HG02938 (cell line): ENCODE measurements around the gene AK8.
"Not testable (repeated sequence)": the region's sequence is repeated elsewhere in the genome, so short reads cannot be mapped to it uniquely, and the experiment has no call there.

ENCODE experiments used
- ATAC-seq: cut with Tn5 transposase; IDR thresholded peaks from one replicate; pipeline ENCODE4 v1.9.1; 2021; ENCODE audit warnings: mild to moderate bottlenecking, moderate library complexity; ENCODE audit not compliant: unreplicated experiment

Gene AK8

DNA sequence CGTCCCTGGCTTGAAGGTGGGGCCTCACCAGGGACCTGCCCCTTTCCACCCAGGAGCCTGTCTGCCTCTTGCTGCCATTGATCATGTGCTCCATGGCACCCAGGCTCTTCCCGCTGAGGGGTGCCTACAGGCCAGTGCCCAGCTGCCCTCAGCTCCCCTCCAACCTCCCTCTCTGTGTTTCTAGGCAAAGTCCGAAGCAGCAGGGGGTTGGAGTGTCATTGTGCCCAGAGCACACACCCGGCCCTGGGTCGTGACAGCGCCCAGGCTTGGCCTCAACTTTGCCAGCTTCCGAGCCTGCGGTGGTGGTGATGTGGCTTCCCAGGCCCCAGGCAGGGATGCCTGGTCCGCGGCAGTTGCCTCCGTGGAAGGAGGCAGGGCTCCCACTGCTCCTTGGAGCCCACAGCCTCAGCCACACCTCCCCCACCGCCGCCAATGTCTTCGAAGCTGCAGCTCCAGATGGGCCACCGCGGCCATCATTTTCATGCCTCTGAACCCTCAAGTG is 155.5 kb downstream of the AK8 start:
- ATAC-seq: no peak

GRCh38 chr9:132721661-132722060 is 156.4 kb downstream of the AK8 start:
- ATAC-seq: no peak

GRCh38 chr9:132718381-132718928 is 159.6 kb downstream of the AK8 start:
- ATAC-seq: not testable (repeated sequence)

- ATAC-seq: no peak
Measured at GRCh38 chr9:132717326-132717945, 160.6 kb downstream of the AK8 start.

GRCh38 chr9:132716007-132716406 is 162.1 kb downstream of the AK8 start:
- no peak for ATAC-seq

- ATAC-seq: no peak
Measured at GRCh38 chr9:132712753-132713152, 165.3 kb downstream of the AK8 start.

DNA sequence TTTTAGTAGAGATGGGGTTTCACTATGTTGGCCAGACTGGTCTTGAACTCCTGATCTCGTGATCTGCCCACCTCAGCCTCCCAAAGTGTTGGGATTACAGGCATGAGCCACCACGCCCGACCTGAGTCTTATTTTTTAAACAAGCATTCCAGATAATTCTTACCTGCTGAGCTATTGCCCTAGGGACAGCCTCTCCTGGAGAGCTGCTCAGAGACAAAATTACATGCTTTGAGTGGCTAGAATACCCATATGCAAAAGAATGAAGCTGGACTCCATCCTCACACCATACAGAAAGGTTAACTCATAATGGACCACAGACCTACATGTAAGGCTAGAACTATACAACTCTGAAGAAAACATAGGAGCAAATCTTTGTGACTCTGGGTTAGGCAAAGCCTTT is 166.2 kb downstream of the AK8 start:
- ATAC-seq: no peak

- ATAC-seq: not testable (repeated sequence)
Measured at GRCh38 chr9:132711152-132711551, 166.9 kb downstream of the AK8 start.

GRCh38 chr9:132710333-132710732 is 167.8 kb downstream of the AK8 start:
- no peak for ATAC-seq

DNA sequence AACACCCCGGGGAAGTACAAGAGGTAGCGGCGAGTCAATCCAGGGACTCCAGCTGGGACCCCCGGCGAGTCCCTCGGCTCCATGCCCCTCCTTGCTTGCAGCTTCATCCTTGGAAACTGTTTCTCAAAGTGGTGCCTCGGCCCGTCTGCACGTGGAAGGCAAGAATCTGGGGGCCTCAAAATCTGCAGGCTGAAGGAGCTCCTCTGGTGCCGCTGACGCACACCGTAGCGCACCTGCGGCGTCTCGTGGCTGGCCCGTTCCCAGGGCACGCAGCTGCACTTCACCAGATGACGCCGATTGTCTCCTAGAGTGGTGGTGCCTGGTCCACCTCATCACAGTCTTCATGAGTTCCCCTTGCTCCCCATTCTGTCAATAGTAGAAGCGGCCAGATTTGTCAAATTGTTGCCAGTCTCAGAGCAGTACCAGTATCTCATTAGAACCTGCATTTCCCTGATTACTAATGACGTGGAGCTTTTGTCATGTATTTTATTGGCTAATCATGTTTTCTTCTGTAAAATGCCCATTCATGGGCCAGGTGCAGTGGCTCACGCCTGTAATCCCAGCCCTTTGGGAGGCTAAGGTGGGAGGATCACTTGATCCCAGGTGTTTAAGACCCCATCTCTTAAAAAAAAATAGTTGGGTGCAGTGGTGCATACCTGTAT is 169.2 kb downstream of the AK8 start:
- ATAC-seq: no peak

- ATAC-seq: no peak
Measured at GRCh38 chr9:132708239-132708638, 169.8 kb downstream of the AK8 start.

- no peak for ATAC-seq
Measured at GRCh38 chr9:132703336-132703735, 174.7 kb downstream of the AK8 start.

- no peak for ATAC-seq
Measured at GRCh38 chr9:132702254-132702653, 175.8 kb downstream of the AK8 start.

GRCh38 chr9:132699956-132700355 is 178.1 kb downstream of the AK8 start:
- ATAC-seq: no peak

DNA sequence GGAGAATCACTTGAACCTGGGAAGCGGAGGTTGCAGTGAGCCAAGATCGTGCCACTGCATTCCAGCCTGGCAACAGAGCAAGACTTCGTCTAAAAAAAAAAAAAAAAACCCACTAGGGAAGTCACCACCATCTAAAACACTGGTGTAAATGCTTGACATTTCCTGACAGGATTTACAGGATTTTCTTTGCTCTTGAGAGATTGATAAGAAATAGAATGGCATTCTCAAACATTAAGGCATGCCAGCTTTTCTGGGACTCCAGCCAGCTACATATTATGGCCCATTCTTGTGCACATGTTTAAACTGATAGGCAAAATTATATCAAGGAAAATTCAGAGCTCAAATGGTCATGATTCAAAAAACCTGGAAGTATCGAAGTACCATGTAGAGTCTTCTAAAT is 179.1 kb downstream of the AK8 start:
- no peak for ATAC-seq

GRCh38 chr9:132697230-132697629 is 180.9 kb downstream of the AK8 start:
- ATAC-seq: no peak

DNA sequence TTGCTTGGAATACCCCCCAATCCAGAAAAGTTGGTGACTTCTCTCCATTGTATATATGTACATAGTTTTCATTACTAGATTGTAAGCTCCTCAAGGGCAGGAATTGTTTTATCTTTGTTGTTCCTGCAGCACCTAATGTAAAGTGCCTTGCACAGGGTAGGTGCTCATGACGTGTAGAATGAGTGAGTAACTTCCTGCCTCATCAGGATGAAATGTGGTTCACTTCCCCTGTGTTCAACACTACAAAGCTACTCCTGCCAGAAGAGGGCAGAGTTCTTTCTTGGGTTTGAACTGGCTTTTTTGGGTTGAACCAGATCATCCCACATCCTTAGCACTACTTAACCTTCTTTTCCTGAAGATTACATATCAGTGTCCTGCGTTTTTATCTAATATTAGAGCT is 183.9 kb downstream of the AK8 start:
- ATAC-seq: no peak

DNA sequence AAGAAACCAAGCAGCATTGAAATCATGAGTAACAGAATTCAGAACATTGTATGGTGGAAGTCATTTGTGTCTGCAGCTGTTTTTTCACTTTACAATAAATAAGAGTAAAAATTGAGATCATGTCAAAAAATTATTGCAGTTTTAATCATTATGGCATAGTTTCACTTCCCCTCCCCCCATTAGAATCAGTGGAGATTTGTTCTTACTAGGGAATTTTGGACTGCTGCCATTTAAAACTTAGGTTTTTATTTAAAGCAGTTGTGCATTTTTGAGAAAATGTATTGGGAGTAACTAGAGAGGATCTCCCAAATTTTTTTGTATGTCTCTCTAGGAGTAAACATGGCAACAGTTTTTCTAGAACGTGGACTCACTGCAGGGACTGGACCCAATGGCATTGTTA is 187.4 kb downstream of the AK8 start:
- ATAC-seq: no peak

GRCh38 chr9:132683873-132684272 is 194.2 kb downstream of the AK8 start:
- no peak for ATAC-seq

DNA sequence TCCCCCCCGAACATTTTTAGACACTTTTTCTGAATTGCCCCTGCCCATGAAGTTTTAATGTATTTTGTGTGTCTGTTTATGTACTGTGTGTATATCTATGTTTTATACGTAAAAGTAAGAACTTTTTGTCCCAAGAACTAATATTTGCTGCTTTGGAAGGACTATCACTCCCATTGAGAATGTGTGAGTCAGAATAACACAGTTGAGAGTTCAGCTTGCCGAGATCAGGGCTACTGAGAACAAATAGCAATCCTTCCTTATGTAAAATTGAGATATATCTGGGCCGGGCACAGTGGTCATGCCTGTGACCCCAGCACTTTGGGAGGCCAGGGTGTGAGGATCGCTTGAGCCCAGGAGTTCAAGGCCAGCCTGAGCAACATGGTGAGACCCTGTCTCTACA is 196.5 kb downstream of the AK8 start:
- no peak for ATAC-seq

DNA sequence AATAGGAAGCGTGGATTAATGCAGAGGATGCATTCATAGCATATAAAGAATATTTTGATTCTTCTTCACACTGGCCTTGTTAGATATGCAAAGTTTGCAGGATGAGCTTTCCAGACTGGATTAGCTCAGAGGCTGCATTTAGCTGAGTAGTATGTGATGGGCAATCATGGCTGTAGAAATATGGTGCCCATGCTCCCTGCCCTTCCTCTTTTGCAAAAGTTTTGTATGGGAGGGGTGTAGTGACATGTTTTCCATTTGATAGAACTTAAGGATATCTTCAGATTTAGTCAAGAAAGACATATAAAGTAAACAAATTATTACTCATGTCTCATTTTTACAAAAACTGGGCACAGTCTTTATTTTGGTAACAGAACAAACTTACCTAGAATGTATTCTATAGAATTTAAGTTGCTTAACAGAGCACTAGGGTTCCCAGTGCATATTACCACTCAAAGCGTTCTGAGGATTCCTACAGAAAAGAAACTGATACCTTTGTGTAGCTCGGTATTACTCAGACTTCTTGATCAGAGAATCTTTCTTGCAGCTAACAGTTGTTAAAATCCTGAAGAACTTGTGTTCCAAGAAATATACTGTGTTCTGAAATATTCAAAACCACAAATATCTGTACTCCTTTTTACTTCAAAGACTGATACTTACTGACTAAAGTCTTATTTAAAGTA is 198.0 kb downstream of the AK8 start:
- ATAC-seq: no peak

DNA sequence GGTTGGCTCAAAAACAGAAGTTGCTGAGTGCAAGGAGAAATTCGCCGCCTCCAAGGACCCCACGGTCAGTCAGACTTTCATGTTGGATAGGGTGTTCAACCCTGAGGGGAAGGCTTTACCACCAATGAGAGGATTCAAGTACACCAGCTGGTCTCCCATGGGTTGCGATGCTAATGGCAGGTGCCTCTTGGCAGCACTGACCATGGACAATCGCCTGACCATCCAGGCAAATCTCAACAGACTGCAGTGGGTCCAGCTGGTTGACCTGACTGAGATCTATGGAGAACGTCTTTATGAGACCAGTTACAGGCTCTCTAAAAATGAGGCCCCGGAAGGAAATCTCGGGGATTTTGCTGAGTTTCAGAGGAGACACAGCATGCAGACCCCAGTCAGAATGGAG is 200.1 kb downstream of the AK8 start:
- ATAC-seq: no peak
